GM19240 (cell line): Measurements from ENCODE around the gene KMT2E.
"Not testable (repeated sequence)": the region's sequence is repeated elsewhere in the genome, so short reads cannot be mapped to it uniquely, and the experiment has no call there.

Source experiments
- DNase-seq: peaks from one replicate; pipeline ENCODE4 v3.0.0; 2011; ENCODE audit warnings: low spot score; ENCODE audit not compliant: insufficient read length

Gene KMT2E

GRCh38 chr7:104983076-104983577, 30.9 kb upstream of the KMT2E start:
- DNase-seq: no peak

DNA sequence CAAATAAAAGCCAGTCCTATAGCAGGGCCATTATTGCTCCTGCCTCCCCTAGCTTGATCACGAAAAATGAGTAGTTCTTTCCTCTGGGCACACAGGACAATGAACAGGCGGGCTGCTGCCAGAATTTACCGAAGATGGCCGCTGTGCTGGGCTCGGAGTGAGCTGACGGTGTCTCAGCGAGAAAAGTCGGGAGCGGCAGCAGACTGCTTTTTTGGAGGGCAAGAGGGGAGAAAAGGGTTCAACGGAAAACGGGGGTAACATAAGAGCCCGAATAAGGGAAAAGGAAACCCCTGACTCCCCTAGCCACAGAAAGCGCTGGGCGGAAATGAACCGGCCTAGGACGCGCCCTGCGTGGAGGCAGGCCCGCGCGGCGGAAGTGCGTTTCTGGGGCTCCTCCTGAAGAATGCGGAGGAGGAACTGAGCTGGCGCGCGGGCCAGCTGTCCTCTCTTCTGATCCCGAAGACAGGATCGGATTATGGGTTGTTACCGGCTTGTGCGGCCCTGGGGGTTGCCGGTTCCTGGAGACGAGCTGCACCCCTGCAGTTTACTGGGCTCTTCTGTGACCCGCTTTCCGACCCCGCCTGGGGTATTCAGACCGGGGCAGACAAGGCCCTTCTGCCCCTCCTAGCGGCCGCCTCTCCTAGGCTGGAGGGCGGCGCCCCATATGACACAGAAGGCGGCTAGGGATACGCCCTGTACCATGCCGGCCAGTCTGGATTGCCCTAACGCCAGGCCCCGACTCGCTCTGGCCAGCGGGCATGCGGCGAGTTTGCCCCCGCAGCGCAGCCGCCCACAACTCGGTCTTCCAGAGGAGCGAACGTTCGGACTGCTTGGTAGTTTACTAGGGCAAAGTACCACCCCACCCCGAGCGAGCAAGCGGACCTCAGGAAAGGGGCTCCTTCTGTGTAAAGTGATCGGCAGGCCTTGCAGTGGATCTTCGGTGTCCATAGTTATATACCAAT, 30.1 kb upstream of the KMT2E start:
- peak; percentile 57 for DNase-seq

DNA sequence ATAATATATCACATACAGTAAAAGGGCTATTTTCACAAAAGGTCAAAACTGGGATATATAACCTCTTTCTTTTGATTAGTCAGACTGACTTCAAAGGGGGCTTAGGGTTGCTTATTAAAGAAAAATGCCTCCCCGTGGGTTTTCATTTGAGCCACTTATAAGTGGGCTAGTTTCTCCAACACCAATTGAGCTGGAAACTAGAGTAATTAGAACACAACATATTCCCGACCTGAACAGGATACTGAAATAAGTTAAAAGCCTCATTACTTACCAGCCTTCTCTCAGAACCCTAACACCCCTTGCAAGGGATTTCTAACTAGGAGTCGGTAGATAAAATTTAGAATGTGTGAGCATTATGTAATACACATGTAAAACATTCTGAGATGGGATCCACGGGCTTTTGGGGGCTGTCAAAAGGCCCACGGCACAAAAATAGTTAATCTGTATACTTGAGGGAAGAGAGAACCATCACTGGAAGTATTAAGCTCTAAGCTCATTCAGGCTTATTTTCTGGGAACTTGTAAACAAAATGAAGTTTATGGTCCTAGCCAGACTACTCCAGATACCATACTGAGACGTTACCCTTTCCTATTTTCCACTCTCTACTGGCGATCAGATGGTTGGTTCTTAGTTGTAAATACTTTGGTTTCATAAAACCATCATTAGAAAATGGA, 29.3 kb upstream of the KMT2E start:
- no peak for DNase-seq

DNA sequence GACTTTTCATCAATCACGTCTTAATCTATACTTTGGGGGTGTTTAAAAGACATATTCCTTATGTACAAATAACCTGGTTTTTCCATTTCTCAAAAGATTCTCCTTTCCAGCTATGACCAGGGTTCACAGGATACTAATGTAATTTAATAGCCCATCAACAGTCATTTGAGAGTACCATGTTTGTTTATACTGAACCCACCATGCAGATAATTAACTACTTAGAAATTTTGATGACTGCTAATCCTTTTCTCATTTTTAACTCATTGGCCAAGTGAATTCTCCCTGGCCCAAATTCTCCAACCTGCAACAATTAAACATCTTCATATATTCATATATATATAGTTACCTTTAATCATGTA, 28.8 kb upstream of the KMT2E start:
- DNase-seq: no peak

- no peak for DNase-seq
Observed at GRCh38 chr7:104986628-104987259, 27.3 kb upstream of the KMT2E start.

DNA sequence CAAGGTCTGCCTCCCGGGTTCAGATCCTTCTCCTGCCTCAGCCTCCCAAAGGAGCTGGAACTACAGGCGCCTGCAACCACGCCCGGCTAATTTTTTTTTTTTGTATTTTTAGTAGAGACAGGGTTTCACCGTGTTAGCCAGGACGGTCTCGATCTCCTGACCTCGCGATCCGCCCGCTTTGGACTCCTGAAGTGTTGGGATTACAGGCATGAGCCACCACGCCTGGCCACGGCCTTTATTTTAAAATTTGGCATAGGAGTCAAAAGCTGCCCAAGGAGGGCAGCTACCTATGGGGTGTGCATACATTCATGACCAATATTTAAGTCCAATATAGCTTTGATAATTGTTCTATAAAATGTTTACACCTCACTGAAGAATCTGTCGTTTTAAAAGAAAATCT, 26.6 kb upstream of the KMT2E start:
- not testable (repeated sequence) for DNase-seq

DNA sequence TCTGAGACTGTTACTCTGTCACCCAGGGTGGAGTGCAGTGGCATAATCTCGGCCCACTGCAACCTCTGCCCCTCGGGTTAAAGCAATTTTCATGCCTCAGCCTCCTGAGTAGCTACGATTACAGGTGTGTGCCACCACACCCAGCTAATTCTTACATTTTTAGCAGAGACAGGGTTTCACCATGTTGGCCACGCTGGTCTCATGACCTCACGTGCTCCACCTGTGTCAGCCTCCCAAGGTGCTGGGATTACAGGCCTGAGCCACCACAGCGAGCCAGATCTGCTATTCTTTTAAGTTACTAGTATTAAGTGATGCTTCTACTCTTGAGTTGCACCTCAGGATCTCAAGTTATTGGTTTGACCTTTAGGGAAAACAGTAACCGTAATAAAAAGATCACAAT, 23.0 kb upstream of the KMT2E start:
- DNase-seq: no peak

DNA sequence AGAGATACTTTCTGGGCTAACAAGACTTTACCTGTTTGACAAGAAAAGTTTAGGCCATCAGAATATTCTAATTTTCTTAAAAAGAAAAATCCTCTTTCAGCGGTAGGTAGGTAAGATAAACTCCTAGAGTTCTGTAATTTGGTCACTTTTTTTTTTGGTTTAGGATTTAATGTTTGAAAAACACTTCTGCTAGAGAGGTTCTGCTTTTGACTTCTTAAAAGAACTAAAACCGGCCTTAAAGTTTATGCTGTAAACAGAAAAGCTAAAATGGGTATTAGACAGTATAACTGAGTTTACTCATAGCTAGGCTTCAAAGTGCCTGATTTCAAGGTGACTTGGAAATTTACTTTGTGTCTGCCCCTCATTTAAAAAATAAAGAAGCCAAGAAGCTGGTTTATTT, 21.7 kb upstream of the KMT2E start:
- DNase-seq: no peak

DNA sequence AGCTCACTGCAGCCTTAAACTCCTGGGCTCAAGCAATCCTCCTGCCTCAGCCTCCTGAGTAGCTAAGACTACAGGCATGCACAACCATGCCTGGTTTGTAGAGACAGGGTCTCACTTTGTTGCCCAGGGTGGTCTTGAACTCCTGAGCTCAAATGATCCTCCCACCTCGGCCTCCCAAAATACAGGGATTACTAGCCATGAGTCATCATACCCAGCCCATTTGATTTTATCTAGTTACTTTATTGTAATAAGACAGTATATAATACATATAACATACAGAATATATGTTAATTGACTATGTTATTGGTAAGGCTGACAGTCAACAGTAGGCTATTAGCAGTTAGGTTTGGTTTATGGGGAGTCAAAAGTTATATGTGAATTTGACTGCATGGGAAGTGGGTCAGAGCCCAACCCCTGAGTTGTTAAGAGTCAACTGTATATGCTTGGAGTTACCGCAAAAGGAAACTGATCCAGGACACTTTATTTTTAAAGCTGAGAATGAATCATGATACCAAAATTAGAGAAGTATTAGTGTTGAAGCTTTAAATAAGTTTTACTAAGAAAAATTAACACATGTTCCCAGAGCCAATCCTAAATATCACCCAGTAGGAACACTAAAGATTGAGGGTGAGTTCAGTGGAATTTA, 20.7 kb upstream of the KMT2E start:
- DNase-seq: no peak

DNA sequence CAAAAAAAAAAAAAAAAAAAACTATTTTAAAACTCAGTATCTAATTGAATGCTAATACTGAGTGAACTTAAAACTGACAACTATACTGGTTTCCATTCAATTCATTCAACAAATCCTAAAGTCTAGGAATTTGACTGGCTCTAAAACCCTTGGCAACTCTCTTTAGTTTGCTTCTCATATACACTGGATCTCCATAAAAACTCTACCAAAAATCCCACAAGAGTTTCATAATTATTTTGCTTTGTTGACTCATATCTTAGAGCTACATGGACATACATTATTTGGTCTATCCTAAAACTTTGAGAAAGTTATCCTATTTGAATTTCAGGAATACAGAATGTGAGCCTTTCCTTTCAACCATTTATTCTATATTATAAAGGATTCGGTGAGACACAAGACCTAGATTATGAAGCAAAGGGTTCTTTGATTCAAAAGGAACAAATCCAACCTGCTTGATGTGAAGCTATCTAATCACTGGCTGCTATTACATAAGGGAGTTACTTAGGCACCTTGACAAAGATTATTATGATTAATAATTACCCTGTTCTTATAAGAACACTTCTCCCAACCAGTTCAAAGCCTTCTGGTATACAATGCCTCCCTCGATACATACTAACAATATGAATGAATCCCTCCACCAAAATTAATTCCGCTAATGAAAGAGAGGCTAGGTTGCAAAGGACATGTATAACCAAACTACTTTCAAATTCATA, 15.8 kb upstream of the KMT2E start:
- DNase-seq: no peak

DNA sequence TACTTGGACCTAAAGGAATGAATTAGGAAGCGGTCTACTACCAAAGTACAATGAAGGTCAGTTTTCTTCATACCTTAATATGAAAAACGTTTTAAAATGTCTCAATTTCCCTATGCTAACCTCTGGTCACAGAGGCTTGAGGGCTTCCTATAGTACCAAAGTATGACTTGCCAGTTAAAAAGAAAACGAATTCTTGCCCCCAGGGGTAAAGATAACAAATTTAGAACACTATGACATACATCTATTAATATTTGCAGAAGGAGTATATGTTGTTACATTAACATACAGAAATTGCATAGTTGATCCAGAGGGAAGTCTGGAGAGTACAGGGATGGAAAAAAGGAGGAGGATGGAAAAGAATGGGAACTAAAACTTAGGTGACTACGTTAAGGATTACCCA, 13.8 kb upstream of the KMT2E start:
- DNase-seq: no peak

DNA sequence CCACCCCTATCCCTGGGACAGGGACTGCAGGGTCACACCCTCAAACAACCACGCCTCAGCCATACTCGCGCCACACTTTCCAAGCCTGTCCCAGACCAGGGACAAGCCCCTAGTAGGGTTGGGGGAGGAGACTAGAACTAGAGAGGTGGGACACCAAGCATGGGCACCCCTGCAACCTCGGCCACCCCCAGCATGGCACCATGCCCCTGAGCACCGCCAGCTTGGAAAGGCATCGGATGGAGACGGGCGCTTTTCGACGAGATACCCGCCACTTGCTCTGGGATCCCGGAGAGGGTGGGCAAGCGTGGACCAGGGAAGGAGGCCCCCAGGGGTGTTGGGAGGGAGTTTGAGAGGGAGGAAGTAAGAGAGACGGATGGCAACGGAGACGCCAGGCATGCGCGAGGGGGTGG, 13.1 kb upstream of the KMT2E start:
- no peak for DNase-seq

GRCh38 chr7:105001652-105002184, 12.3 kb upstream of the KMT2E start:
- DNase-seq: no peak

GRCh38 chr7:105003275-105003674, 10.7 kb upstream of the KMT2E start:
- no peak for DNase-seq

GRCh38 chr7:105003872-105004510, 10.0 kb upstream of the KMT2E start:
- DNase-seq: no peak

DNA sequence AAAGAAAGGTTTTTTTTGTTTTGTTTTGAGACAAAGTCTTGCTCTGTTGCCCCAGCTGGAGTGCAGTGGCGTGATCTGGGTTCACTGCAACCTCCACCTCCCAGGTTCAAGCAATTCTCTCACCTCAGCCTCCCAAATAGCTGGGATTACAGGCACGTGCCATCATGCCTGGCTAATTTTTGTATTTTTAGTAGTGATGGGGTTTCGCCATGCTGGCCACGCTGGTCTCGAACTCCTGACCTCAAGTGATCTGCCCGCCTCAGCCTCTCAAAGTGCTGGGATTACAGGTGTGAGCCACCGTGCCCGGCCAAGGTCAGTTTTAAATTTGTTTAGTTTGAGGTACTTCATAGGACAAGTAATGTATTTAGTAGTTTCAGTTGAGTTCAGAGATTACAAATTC, 9.0 kb upstream of the KMT2E start:
- DNase-seq: not testable (repeated sequence)

- DNase-seq: not testable (repeated sequence)
Observed at GRCh38 chr7:105005486-105005885, 8.5 kb upstream of the KMT2E start.

DNA sequence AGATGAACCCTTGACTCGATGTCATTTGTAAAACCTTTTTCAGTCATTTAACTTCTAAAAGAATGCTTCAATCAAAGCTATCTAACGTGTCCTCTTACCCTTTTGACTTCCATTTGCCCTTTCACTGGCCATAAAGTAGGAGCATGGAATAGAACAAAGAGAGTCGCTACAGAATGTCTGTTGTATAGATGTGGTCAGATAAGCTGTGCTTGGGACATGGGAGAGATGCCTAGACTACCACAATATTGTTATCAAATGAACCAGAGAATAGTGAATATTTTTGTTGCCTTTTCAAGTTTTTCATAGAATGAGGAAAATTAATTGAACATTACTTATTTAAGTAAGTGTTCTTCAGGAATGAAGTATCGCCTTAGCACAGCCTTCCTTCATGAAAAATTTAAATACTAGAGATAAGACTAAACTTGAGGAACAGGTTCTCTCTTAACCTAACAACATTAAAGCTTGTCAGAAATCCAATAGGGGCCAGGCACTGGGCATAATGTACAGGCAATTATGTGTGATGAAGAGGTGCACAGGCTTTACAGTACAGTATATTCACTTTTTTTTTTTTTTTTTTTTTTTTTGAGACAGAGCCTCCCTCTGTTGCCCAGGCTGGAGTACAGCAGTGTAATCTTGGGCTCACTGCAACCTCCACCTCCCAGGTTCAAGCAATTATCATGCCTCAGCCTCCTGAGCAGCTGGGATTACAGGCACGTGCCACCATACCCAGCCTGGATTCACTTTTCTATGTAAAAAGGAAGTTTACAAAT, 7.5 kb upstream of the KMT2E start:
- no peak for DNase-seq

DNA sequence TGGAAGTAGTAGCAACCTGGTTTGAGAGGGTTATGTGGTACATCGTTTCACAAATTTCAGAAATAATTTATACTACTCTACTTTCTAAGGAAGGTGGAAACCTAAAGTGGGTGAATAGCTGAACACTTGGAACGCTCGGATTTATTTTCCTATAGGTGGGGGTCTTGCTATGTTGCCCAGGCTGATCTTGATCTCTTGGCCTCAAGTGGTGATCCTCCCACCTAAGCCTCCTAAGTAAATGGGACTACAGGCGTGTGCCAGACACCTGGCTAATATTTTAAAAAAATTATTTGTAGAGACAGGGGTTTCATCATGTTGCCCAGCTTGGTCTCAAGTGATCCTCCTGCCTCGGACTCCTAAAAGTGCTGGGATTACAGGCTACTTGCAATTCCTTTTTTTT, 6.7 kb upstream of the KMT2E start:
- DNase-seq: no peak
